Mucosa of descending colon (tissue), 3 donors: ENCODE results near the gene MRPL49. TPM values are rescaled to one million over a fixed set of nuclear protein-coding genes. Genes with fewer than 3 reads are reported as not detected.
A peak's percentile ranks its signal among the peaks of the same experiment; 100 is the strongest.

Experiments used
- ATAC-seq: fragments of 200-7000 bp; cut with Tn5 transposase; one replicate; pipeline ENCODE4 v1.9.1; 2020; ENCODE audit warnings: mild to moderate bottlenecking, moderate library complexity
- DNase-seq, 3 donors: peaks; one replicate each; pipeline ENCODE4 v3.0.0-alpha.2; 2020
- H3K36me3 ChIP-seq: fragments of 200-600 bp; one replicate; pipeline ENCODE4 v1.8.0; 2021; ENCODE audit warnings: low read depth, mild to moderate bottlenecking
- H3K4me1 ChIP-seq: fragments of 200-600 bp; one replicate; pipeline ENCODE4 v1.8.0; 2021; ENCODE audit warnings: low read depth, mild to moderate bottlenecking
- H3K4me3 ChIP-seq: fragments of 200-600 bp; one replicate; pipeline ENCODE4 v1.8.0; 2021; ENCODE audit warnings: mild to moderate bottlenecking
- H3K9me3 ChIP-seq: fragments of 200-600 bp; one replicate; pipeline ENCODE4 v1.8.0; 2021; ENCODE audit warnings: mild to moderate bottlenecking
- CTCF ChIP-seq: fragments of 200-600 bp; IDR thresholded peaks from one replicate; pipeline ENCODE4 v1.8.0; 2022; ENCODE audit warnings: antibody characterized with exemption, mild to moderate bottlenecking
- intact Hi-C, 2 donors: fragments of 100-400 bp; cut with DNase I in 1 of 2; cut with micrococcal nuclease in 1 of 2; formaldehyde crosslinking; loops; one replicate each; pipeline versions ENCODE4 v1.11.0 to v1.11.1; 2022; cut with DNase I, micrococcal nuclease
- total RNA-seq, 3 donors: library from RNA; stranded (reverse); fragmentation: NEBNext Ultra II Directional in 2 of 3; extraction: Animal tissue kit (Norgen Biotek cat#: 25700) in 2 of 3; gene quantifications; one replicate each; pipeline versions ENCODE4 v1.2.1 to v1.2.4, GENCODE V29; 2021 to 2023
- donor health status: DM: no; HTN: no; CAD: no; lungs with moderate emphysema.
- donor health status: DM: no; HTN: no; CAD: no.
- donor health status: DM: no; HTN: yes; CAD: no.

MRPL49 gene
- total RNA-seq, 3 donors from 2014 or later, result 42.6 to 48.5 (median 45.4) TPM

GRCh38 chr11:65132238-65132987, 10.3 kb downstream of the MRPL49 start:
- ATAC-seq (no peak), DNase-seq (peak in 2 of 3 donors; percentile 42 to 68)
- H3K4me3 ChIP-seq, result no peak overlapping the region
- peaks cover 22% of the 10 kb centered on the region for H3K36me3 ChIP-seq
- intact Hi-C loops, result no loop called here
- no peaks in the 10 kb centered on the region for H3K9me3 ChIP-seq
- no peak for TF ChIP-seq CTCF
- peaks cover 22% of the 10 kb centered on the region for H3K4me1 ChIP-seq

GRCh38 chr11:65132988-65133700, 11.0 kb downstream of the MRPL49 start:
- no peak for TF ChIP-seq CTCF
- H3K4me3 ChIP-seq, result peak overlapping the region; percentile 92
- intact Hi-C loops, result no loop called here
- ATAC-seq (peak; percentile 51), DNase-seq (peak; percentile 89 to 94 (median 91))
- H3K9me3 ChIP-seq, result no peaks in the 10 kb centered on the region
- peaks cover 22% of the 10 kb centered on the region for H3K36me3 ChIP-seq
- peaks cover 22% of the 10 kb centered on the region for H3K4me1 ChIP-seq

GRCh38 chr11:65133724-65134123, 11.6 kb downstream of the MRPL49 start:
- Histone ChIP-seq H3K36me3 (peaks cover 22% of the 10 kb centered on the region), H3K9me3 (no peaks in the 10 kb centered on the region), H3K4me1 (peaks cover 22% of the 10 kb centered on the region), H3K4me3 (peak overlapping the region; percentile 92)
- intact Hi-C loops, result no loop called here
- ATAC-seq, result no peak
- DNase-seq, result peak in 2 of 3 donors; percentile 54 to 72
- no peak for TF ChIP-seq CTCF

- no peak for TF ChIP-seq CTCF
- peaks cover 22% of the 10 kb centered on the region for H3K4me1 ChIP-seq
- peaks cover 20% of the 10 kb centered on the region for H3K36me3 ChIP-seq
- peak within 1 kb of the TSS; percentile 92 for H3K4me3 ChIP-seq
- peak; percentile 95 to 96 (median 95) for DNase-seq
- peak; percentile 83 for ATAC-seq
- no peaks in the 10 kb centered on the region for H3K9me3 ChIP-seq
- intact Hi-C loops, result no loop called here
Observed at GRCh38 chr11:65134240-65134951, 12.3 kb downstream of the MRPL49 start, which contains the start of gene SYVN1. Gene SYVN1 (minus strand): TSS chr11:65134519. CDS start chr11:65133601, 918 bp downstream.

DNA sequence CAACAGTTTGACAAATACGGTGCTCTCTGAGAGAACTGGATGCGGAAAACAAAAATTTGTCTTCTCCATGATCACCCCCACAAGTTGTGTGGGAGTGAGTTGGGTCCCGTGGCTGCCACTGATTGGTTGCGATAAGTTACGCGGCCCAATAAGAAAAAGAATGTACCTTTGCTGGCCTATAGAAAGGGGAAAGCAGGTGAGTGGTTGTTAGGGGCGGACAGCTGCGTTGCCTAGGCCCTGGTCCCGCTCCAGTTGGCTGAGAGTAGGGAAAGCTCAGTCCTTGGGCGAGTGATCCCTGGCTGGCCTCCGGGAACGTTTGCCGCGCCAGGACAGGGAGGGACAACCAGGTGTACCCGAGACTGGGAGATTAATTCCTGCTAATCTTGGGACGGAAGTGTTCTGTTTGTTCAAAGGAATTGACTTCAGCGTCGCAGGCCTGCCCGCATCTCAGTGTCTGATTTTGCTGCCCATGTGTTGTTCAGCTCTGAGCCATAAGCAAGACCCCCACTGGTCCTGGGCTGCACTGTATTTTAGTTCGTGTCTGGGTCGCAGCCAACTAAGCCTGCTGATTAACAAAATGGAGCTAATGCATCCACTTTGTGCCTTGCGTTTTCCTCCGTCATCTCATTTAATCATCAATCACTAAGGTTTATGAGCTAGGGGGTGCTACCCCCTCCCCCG, 13.0 kb downstream of the MRPL49 start:
- Histone ChIP-seq H3K9me3 (no peaks in the 10 kb centered on the region), H3K36me3 (peaks cover 14% of the 10 kb centered on the region), H3K4me1 (peaks cover 22% of the 10 kb centered on the region), H3K4me3 (peak overlapping the region; percentile 92)
- DNase-seq (peak; percentile 93 to 96 (median 94)), ATAC-seq (peak; percentile 82)
- TF ChIP-seq CTCF, result no peak
- intact Hi-C loops, result no loop called here
